ENCODE measurements around the gene ITIH5. TPM values are rescaled to one million over a fixed set of nuclear protein-coding genes. Genes with fewer than 3 reads are reported as not detected.

Gene ITIH5
- total and polyA plus RNA-seq, 10 donors = 0.59 to 5.2 (median 1.7) TPM

GRCh38 chr10:7515439-7515838, 151.3 kb downstream of the ITIH5 start:
- no peak for TF ChIP-seq POLR2A (IDR thresholded peaks at IDR 0.05)
- TF ChIP-seq POLR2AphosphoS5 (IDR thresholded peaks at IDR 0.05) = no peak
- TF ChIP-seq CTCF (IDR thresholded peaks at IDR 0.05 in 8 of 11, conservative IDR thresholded peaks at IDR 0.05 in 3 of 11) = no peak

GRCh38 chr10:7513936-7514335, 152.8 kb downstream of the ITIH5 start:
- intact Hi-C loops (cut with DNase I; ENCODE audit: low total_unique reads) = no loop called here
- Histone ChIP-seq H3K36me3 (no peaks in the 10 kb centered on the region), H3K4me3 (no peak overlapping the region), H3K27me3 (replicated peaks in 1 of 7) (peaks cover 0 to 4% (median 0%) of the 10 kb centered on the region in 7 donors), H3K9me3 (peaks cover 0 to 20% (median 17%) of the 10 kb centered on the region in 8 donors), H3K4me1 (peaks cover 0 to 23% (median 3%) of the 10 kb centered on the region in 6 donors), H3K27ac (no peak overlapping the region)
- no peak for TF ChIP-seq POLR2AphosphoS5 (IDR thresholded peaks at IDR 0.05)
- no peak for TF ChIP-seq POLR2A (IDR thresholded peaks at IDR 0.05)
- TF ChIP-seq CTCF (IDR thresholded peaks at IDR 0.05 in 8 of 11, conservative IDR thresholded peaks at IDR 0.05 in 3 of 11) = no peak
- 71 to 80% (median 75%) methylated on average over 4 of the region's 4 CpGs for WGBS, 5 donors
- no peak for DNase-seq

More at GRCh38 chr10:7515439-7515838, 151.3 kb downstream of the ITIH5 start:
- Histone ChIP-seq H3K27ac (no peak overlapping the region), H3K9me3 (peaks cover 0 to 7% (median 5%) of the 10 kb centered on the region in 8 donors), H3K36me3 (no peaks in the 10 kb centered on the region), H3K27me3 (replicated peaks in 1 of 7) (peaks cover 0 to 4% (median 0%) of the 10 kb centered on the region in 7 donors), H3K4me3 (no peak overlapping the region), H3K4me1 (peaks cover 0 to 23% (median 3%) of the 10 kb centered on the region in 6 donors)
- 71 to 88% (median 76%) methylated on average over 5 of the region's 5 CpGs for whole genome bisulfite sequencing, 5 donors
- intact Hi-C loops (cut with DNase I; ENCODE audit: low total_unique reads) = no loop called here
- DNase-seq = no peak

- WGBS, 5 donors = 86 to 91% (median 88%) methylated on average over 3 of the region's 3 CpGs
- intact Hi-C loops (cut with DNase I; ENCODE audit: low total_unique reads) = no loop called here
- Histone ChIP-seq H3K27ac (no peak overlapping the region), H3K4me3 (no peak overlapping the region), H3K9me3 (peaks cover 0 to 20% (median 17%) of the 10 kb centered on the region in 8 donors), H3K27me3 (replicated peaks in 1 of 7) (peaks cover 0 to 2% (median 0%) of the 10 kb centered on the region in 7 donors), H3K36me3 (no peaks in the 10 kb centered on the region), H3K4me1 (peaks cover 0 to 28% (median 4%) of the 10 kb centered on the region in 6 donors)
- no peak for DNase-seq
- TF ChIP-seq CTCF (IDR thresholded peaks at IDR 0.05 in 8 of 11, conservative IDR thresholded peaks at IDR 0.05 in 3 of 11) (no peak), POLR2A (IDR thresholded peaks at IDR 0.05) (no peak), POLR2AphosphoS5 (IDR thresholded peaks at IDR 0.05) (no peak)
Measured at GRCh38 chr10:7513455-7513854, 153.3 kb downstream of the ITIH5 start.

GRCh38 chr10:7512487-7512886, 154.3 kb downstream of the ITIH5 start:
- H3K9me3 ChIP-seq = peaks cover 0 to 20% (median 17%) of the 10 kb centered on the region in 8 donors
- H3K4me3 ChIP-seq = no peak overlapping the region
- DNase-seq = no peak
- H3K4me1 ChIP-seq = peaks cover 0 to 37% (median 11%) of the 10 kb centered on the region in 6 donors
- intact Hi-C loops (cut with DNase I; ENCODE audit: low total_unique reads) = no loop called here
- no peaks in the 10 kb centered on the region for H3K27me3 ChIP-seq (replicated peaks in 1 of 7)
- peak overlapping the region in 3 of 8 donors; percentile 26 to 72 (median 38) for H3K27ac ChIP-seq
- no peaks in the 10 kb centered on the region for H3K36me3 ChIP-seq
- 41 to 59% (median 49%) methylated on average over 7 of the region's 7 CpGs for WGBS, 5 donors
- TF ChIP-seq POLR2AphosphoS5 (IDR thresholded peaks at IDR 0.05) (no peak), CTCF (IDR thresholded peaks at IDR 0.05 in 8 of 11, conservative IDR thresholded peaks at IDR 0.05 in 3 of 11) (no peak), POLR2A (IDR thresholded peaks at IDR 0.05) (no peak)

Measured in spleen (tissue), 11 donors.